ENCODE data around the gene SNX24.
"Not testable (repeated sequence)": the region's sequence is repeated elsewhere in the genome, so short reads cannot be mapped to it uniquely, and the experiment has no call there.

Gene SNX24, protein sequence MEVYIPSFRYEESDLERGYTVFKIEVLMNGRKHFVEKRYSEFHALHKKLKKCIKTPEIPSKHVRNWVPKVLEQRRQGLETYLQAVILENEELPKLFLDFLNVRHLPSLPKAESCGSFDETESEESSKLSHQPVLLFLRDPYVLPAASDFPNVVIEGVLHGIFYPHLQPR

DNA sequence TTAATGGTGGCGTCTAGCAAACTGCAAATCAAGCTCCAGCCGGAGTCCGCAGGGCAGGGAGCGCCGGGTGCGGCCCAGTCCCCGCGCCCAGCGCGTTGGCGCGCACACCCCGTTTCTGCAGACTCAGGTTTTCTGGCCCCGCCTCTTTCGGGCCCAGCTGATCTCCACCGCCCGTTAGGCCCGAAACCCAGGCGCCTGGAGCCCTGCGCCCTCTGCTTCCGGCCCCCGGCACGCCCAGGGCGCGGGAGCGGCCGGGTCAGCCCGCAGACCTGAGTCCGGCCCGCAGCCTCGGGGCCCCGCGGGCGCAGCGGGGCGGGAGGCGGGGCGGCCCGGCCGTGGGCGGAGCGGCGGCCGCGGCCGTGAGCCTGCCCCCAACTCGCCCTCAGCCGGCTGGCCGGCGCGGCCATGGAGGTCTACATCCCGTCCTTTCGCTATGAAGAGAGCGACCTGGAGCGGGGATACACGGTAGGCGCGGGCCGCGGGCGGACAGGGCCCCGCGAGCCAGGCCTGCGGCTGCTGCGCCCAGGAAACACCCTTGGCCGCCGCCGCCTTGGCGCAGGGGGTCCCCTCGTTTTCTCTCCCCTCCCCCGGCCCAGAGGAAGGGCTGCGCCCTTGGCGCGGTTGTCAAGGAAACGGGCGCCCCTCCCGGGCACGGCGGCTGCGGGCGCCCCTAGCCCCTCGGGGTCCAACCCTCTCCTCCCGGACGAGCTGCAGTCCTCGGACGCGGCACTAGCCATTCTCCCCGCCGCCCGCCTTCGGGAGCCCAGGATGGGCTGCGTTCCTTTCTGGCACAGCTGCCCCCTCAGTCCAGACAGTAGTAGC lies at the start of gene SNX24:
Gene SNX24, plus strand, starts transcription at position 385 of the 822 bp plus-strand sequence. Its CDS starts 21 bp downstream, at position 406.
- in situ Hi-C loops (cut with MboI; ENCODE audit: low sequenced_read_pairs), result no loop called here

DNA sequence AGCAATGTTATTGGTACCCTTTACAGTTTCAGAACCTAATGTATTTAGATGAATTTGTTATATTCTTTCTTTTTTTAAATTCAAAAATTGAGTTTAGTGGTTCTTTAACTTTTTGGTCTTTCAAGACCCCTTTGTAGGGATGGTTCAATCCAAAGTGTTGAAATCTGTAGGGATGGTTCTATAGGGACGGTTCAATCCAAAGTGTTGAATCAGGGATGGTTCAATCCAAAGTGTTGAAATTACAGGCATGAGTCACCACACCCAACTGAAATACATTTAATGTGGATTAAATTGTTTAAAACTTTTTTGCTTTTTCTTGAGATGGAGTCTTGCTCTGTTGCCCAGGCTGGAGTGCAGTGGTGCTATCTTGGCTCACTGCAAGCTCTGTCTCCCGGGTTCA lies 39.9 kb upstream of the SNX24 start:
- in situ Hi-C loops (cut with MboI; ENCODE audit: low sequenced_read_pairs), result no loop called here

- in situ Hi-C loops (cut with MboI; ENCODE audit: low sequenced_read_pairs), result no loop called here
Observed at GRCh38 chr5:122810405-122810804, 35.0 kb upstream of the SNX24 start.

- in situ Hi-C loops (cut with MboI; ENCODE audit: low sequenced_read_pairs), result no loop called here
Observed at GRCh38 chr5:122815218-122815767, 30.1 kb upstream of the SNX24 start.

DNA sequence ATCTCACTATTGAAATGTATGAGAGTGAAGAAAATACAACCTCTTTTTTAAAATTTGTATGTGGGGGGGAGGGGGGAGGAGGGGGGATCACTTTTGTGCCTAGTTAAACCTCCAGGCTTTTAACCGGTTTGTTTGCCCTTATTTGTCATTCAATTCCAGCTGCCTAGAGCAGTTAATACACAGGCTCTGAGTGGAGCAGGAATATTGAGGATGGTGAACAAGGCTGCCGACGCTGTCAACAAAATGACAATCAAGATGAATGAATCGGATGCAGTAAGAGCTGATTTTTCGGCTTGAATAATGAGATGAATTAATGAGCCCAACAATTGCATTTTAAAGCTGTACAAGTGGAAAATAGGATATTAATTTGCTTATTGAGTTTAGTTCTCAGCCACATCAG lies 28.7 kb upstream of the SNX24 start:
- in situ Hi-C loops (cut with MboI; ENCODE audit: low sequenced_read_pairs), result no loop called here

- in situ Hi-C loops (cut with MboI; ENCODE audit: low sequenced_read_pairs), result no loop called here
Observed at GRCh38 chr5:122831984-122832383, 13.4 kb upstream of the SNX24 start.

DNA sequence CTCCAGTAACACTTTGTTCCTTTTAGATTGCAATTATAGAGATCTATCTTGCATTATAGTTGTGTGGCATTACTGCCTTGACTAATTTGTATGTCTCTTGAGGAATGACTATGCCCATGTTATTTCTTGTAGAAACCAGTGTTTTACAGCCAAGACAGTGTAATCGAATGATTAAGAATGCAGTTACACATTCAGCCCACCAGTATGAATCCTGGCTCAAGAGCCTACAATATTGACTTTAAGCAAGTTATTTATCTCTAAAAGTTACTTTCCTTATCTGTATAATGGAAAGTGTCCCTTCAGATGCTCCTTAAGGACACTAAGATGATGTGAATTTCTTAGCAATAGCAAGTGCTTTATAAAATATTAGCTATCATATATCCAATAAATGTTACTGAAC lies 9.7 kb upstream of the SNX24 start:
- in situ Hi-C loops (cut with MboI; ENCODE audit: low sequenced_read_pairs), result no loop called here

DNA sequence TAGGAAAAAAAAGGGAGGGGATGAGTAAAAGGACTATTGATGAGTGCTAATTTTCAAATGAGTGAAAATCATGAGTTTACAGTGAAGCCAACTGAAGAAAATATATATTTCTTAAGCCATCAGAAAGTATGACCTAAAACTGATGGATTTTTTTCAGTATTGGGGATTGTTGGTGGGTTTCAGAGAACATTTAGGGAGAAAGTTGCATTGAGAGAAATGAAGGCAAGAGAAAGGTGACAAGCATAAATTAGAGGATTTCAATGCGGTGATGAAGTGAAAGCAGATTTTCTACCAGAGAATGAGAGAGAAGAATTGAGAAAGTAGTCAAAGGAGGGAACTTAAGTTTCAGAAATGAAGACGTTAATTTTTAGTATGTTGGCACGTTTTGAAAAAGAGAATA lies 8.5 kb upstream of the SNX24 start:
- in situ Hi-C loops (cut with MboI; ENCODE audit: low sequenced_read_pairs), result no loop called here

GRCh38 chr5:122839731-122840130 lies 5.7 kb upstream of the SNX24 start:
- in situ Hi-C loops (cut with MboI; ENCODE audit: low sequenced_read_pairs), result no loop called here

DNA sequence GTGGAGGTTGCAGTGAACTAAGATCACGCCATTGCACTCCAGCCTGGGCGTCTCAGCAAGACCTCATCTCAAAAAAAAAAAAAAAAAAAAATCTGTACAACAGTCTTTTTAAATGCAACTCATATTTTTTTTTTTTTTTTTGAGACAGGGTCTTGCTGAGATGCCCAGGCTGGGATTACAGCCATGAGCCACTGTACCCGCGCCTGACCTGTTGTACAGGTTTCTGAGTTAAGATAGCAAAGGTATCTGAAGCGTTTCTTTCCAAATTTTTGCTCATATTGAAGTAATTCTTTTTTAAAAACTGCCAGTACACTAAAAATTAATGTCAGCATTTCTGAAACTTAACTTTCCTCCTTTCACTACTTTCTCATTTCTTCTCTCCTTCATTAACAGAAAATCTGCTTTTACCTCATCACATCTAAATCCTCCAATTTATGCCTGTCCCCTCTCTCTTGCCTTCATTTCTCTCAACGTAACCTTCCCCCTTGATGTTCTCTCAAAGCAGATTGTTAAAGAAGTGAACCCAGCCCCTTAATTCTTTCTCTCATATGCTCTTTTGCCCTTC lies 3.3 kb upstream of the SNX24 start:
- in situ Hi-C loops (cut with MboI; ENCODE audit: low sequenced_read_pairs), result no loop called here

GRCh38 chr5:122844136-122844909 lies 1.1 kb upstream of the SNX24 start:
- in situ Hi-C loops (cut with MboI; ENCODE audit: low sequenced_read_pairs), result no loop called here

GRCh38 chr5:122844910-122845228 lies 544 bp upstream of the SNX24 start:
- in situ Hi-C loops (cut with MboI; ENCODE audit: low sequenced_read_pairs), result no loop called here

DNA sequence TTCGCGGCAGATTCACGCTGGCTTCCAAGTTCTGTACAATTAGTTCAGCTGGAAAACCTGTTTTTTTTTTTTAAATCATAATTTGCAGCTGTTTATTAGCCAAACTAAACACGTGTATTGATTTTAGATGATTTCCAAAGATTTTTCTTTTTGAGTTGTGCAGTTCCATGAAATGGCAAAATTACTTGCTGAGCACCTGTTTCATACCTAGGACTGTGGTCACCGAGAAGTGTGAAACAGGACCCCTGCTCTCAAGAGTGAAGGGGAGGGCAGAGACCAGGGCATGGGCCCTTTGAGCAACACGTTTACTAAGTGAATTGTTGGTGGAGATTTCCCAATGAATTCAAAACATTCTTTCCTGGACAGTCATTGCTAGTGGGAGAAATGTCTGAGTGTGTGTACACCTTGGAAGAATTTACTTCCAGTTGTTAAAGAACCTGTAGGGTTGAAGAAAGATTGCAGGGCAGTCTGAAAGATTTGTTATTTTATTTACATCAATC lies 688 bp downstream of the SNX24 start:
- in situ Hi-C loops (cut with MboI; ENCODE audit: low sequenced_read_pairs), result no loop called here

DNA sequence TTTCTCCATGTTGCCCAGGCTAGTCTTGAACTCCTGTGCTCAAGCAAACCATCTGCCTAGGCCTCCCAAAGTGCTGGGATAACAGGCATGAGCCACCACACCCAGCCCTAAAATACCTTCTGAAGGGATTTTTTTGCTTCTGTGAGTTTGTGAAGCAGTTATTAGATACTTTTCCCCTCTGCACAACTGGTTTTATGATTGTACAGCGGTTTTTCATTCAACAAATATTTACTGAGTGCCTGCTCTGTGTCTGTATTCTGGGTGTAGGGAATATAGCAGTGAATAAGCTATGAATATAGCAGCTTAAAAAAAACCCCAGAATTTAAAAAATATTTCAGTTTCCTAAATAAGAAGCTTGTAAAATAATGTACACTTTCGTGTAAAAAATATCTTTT lies 2.3 kb downstream of the SNX24 start:
- in situ Hi-C loops (cut with MboI; ENCODE audit: low sequenced_read_pairs), result no loop called here

GRCh38 chr5:122849771-122850170 lies 4.4 kb downstream of the SNX24 start:
- in situ Hi-C loops (cut with MboI; ENCODE audit: low sequenced_read_pairs), result no loop called here

DNA sequence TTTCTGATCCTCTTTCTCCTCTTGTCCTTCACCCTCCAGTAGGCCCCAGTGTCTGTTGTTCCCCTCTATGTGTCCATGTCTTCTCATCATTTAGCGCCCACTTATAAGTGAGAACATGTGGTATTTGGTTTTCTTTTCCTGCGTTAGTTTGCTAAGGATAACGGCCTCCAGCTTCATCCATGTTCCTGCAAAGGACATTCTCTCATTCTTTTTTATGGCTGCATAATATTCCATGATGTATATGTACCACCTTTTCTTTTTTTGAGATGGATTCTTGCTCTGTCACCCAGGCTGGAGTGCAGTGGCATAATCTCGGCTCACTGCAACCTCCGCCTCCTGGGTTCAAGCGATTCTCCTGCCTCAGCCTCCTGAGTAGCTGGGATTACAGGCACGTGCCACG lies 12.1 kb downstream of the SNX24 start:
- in situ Hi-C loops (cut with MboI; ENCODE audit: low sequenced_read_pairs), result not testable (repeated sequence)

GRCh38 chr5:122858451-122858850 lies 13.0 kb downstream of the SNX24 start:
- in situ Hi-C loops (cut with MboI; ENCODE audit: low sequenced_read_pairs), result no loop called here

- in situ Hi-C loops (cut with MboI; ENCODE audit: low sequenced_read_pairs), result no loop called here
Observed at GRCh38 chr5:122863240-122863639, 17.8 kb downstream of the SNX24 start.

DNA sequence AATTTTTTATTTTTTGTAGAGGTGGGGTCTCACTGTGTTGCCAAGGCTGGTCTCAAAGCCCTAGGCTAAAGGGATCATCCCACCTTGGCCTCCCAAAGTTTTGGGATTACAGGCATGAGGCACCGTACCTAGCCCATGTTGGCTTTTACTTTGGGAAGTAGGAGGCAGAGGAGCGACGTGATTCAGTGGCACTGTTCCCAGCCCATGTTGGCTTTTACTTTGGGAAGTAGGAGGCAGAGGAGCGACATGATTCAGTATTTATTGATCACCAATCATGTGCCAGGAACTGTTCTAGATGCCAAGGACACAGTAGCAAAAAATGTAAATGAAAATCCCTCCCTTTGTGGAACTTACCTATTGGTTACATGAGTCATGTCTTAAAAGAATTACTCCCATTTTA lies 18.3 kb downstream of the SNX24 start:
- in situ Hi-C loops (cut with MboI; ENCODE audit: low sequenced_read_pairs), result no loop called here

DNA sequence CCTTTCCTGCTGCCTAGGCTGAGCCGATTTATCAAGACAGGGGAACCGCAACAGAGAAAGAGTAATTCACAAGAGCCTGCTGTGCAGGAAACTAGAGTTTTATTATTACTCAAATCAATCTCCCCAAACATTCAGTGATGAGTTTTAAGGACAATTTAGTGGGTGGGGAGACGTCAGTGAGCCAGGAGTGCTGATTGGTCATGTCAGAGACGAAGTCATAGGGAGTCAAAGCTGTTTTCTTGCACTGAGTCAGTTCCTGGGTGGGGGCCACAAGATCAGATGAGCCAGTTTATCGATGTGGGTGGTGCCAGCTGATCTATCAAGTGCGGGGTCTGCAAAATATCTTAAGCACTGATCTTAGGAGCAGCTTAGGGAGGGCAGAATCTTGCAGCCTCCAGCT lies 19.0 kb downstream of the SNX24 start:
- in situ Hi-C loops (cut with MboI; ENCODE audit: low sequenced_read_pairs), result no loop called here

DNA sequence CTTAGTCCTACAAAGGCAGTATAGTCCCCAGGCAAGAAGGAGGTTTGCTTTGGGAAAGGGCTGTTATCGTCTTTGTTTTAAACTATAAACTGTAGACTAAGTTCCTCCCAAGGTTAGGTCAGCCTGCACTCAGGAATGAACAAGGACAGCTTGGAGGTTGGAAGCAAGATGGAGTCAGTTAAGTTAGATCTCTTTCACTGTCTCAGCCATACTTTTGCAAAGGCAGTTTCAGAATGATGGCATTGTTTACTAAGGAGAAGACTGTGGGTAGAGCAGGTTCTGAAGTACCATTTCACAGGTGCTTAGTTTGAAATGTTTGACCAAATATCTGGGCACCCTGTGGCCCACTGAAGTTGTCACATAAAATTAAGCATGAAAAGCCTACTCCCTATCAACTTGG lies 19.4 kb downstream of the SNX24 start:
- in situ Hi-C loops (cut with MboI; ENCODE audit: low sequenced_read_pairs), result no loop called here

Measured in HL-60/S4 treated with phorbol 12-myristate 13-acetate at 8.2 ng/mL for 4 days and 3 days (cell line).